GM13977 (cell line): ENCODE measurements around the gene PLEKHH3.

Source experiments
- DNase-seq: peaks from one replicate; pipeline ENCODE4 v3.0.0; 2012; ENCODE audit warnings: low spot score
- CTCF ChIP-seq: IDR thresholded peaks from 2 replicates; pipeline ENCODE4 v1.5.1; 2012; ENCODE audit warnings: mild to moderate bottlenecking, control low read depth; ENCODE audit not compliant: insufficient read depth; ENCODE audit errors: extremely low read depth, missing control alignments
- in situ Hi-C: fragments of 300-500 bp; cut with MboI; formaldehyde crosslinking; loops from one replicate; pipeline ENCODE4 v1.12.0; 2022; ENCODE audit warnings: low sequenced_read_pairs, low pct_unique_long_range_greater_than_20kb, mixed read lengths, inconsistent platforms; ENCODE audit not compliant: unreplicated experiment

The PLEKHH3 gene

GRCh38 chr17:42657824-42658588 lies 18.8 kb downstream of the PLEKHH3 start:
- in situ Hi-C loops = no loop called here
- no peak for DNase-seq
- no peak for TF ChIP-seq CTCF

- in situ Hi-C loops = no loop called here
- no peak for TF ChIP-seq CTCF
- no peak for DNase-seq
Observed at GRCh38 chr17:42655528-42655927, 21.3 kb downstream of the PLEKHH3 start.

GRCh38 chr17:42653179-42654124 lies 23.3 kb downstream of the PLEKHH3 start:
- DNase-seq = no peak
- no peak for TF ChIP-seq CTCF
- in situ Hi-C loops = no loop called here

GRCh38 chr17:42651392-42651791 lies 25.4 kb downstream of the PLEKHH3 start:
- no peak for DNase-seq
- TF ChIP-seq CTCF = no peak
- in situ Hi-C loops = no loop called here

- no peak for TF ChIP-seq CTCF
- in situ Hi-C loops = no loop called here
- DNase-seq = no peak
Observed at GRCh38 chr17:42647778-42648177, 29.0 kb downstream of the PLEKHH3 start.

GRCh38 chr17:42642336-42642735 lies 34.5 kb downstream of the PLEKHH3 start:
- in situ Hi-C loops = no loop called here
- DNase-seq = no peak
- TF ChIP-seq CTCF = no peak
